A673 (cell line): ENCODE data around the gene MRE11.

Experiments used
- EZH2 ChIP-seq: fragments of 200-600 bp; sonication (generic); IDR thresholded peaks from 2 replicates; pipeline ENCODE4 v1.6.1; 2017; ENCODE audit warnings: borderline replicate concordance, low read depth, mild to moderate bottlenecking, mixed read lengths, antibody characterized with exemption, low read length; ENCODE audit not compliant: poor library complexity, severe bottlenecking
- TF ChIP-seq, protein P1 (sequence below): fragments of 300-800, 200-600 bp; sonication (generic); conservative IDR thresholded peaks from 2 replicates; pipeline ENCODE4 v1.5.1; 2017; ENCODE audit warnings: low read depth, mild to moderate bottlenecking, antibody characterized with exemption, low read length, moderate library complexity, mixed read lengths

DNA sequence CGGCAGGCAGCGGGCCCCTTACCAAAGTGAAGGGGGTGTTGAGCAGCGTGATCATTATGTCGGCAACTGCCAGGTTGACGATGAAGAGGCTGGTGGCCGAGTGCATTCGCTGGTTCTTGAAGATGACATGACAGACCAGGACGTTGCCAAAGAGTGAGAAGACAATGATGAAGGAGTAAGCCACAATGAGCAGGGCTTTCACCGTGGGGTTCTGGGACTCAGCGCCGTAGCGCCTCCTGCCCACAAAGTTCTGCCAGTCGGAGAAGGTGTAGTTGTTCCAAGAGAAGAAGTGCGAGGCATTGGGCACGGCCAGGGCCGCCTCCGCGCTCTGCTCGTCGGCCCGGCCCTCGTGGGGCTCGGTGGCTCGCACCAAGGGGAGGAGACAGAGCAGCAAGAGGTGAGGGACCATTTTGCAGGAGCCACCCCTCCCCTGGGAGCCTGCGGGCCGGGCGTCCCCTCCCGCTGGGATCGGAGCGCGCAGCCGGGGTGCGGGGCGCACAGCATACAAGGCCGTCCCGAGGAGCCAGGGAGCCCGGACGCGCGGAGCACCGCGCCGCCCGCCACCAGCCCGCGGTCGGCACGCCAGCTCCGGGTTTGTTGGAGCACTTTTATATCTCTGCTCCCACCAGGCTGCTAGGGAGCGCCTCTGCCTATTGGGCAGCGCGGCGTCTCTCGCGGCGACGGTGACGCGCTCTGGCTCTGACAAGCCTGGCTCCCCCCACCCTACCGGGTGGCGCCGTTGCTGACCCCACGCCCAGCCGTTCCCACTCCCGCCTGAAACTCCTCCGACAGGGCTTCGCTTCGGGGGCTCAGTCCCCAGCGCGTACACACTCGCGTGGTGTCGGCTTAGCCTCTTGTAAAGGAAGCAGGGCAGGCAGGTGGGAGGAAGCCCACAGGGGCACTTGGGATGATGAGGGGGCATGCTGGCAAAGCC lies 92.5 kb downstream of the MRE11 start, which contains the start of gene GPR83:
- TF ChIP-seq, protein P1, sequence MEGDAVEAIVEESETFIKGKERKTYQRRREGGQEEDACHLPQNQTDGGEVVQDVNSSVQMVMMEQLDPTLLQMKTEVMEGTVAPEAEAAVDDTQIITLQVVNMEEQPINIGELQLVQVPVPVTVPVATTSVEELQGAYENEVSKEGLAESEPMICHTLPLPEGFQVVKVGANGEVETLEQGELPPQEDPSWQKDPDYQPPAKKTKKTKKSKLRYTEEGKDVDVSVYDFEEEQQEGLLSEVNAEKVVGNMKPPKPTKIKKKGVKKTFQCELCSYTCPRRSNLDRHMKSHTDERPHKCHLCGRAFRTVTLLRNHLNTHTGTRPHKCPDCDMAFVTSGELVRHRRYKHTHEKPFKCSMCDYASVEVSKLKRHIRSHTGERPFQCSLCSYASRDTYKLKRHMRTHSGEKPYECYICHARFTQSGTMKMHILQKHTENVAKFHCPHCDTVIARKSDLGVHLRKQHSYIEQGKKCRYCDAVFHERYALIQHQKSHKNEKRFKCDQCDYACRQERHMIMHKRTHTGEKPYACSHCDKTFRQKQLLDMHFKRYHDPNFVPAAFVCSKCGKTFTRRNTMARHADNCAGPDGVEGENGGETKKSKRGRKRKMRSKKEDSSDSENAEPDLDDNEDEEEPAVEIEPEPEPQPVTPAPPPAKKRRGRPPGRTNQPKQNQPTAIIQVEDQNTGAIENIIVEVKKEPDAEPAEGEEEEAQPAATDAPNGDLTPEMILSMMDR = no peak
- peak; percentile 62 for TF ChIP-seq EZH2
